ENCODE results near the gene CYBA.
"Not testable (repeated sequence)": the region's sequence is repeated elsewhere in the genome, so short reads cannot be mapped to it uniquely, and the experiment has no call there.

CYBA gene

GRCh38 chr16:88609426-88609825, 41.4 kb downstream of the CYBA start:
- not testable (repeated sequence) for DNase-seq

GRCh38 chr16:88608076-88608475, 42.8 kb downstream of the CYBA start:
- DNase-seq: no peak

- DNase-seq: no peak
These were observed 44.6 kb downstream of the CYBA start for GRCh38 chr16:88606148-88606757.

- no peak for DNase-seq
These were observed 45.4 kb downstream of the CYBA start for GRCh38 chr16:88605186-88606147.

- no peak for DNase-seq
These were observed 48.8 kb downstream of the CYBA start for GRCh38 chr16:88602091-88602490.

- DNase-seq: no peak
These were observed 49.4 kb downstream of the CYBA start for GRCh38 chr16:88601313-88602036.

- no peak for DNase-seq
These were observed 50.3 kb downstream of the CYBA start for GRCh38 chr16:88600539-88600896.

GRCh38 chr16:88599825-88600538, 50.9 kb downstream of the CYBA start:
- DNase-seq: no peak

GRCh38 chr16:88599092-88599733, 51.6 kb downstream of the CYBA start:
- DNase-seq: no peak

GRCh38 chr16:88597856-88598491, 52.9 kb downstream of the CYBA start:
- no peak for DNase-seq

GRCh38 chr16:88596483-88596882, 54.4 kb downstream of the CYBA start:
- DNase-seq: no peak

GRCh38 chr16:88595921-88596320, 54.9 kb downstream of the CYBA start:
- no peak for DNase-seq

GRCh38 chr16:88595101-88595500, 55.8 kb downstream of the CYBA start:
- no peak for DNase-seq

- DNase-seq: no peak
These were observed 56.9 kb downstream of the CYBA start for GRCh38 chr16:88593910-88594309.

GRCh38 chr16:88593489-88593888, 57.4 kb downstream of the CYBA start:
- no peak for DNase-seq

Data from activated CD4-positive, CD25-positive, alpha-beta regulatory T cell treated with anti-CD3 and anti-CD28 coated beads, Interleukin-2, amount 50 U/mL, for 72 hours (primary cell).